Upper lobe of right lung (tissue), 1 donor: ENCODE results near the gene NINJ2. TPM values are rescaled to one million over a fixed set of nuclear protein-coding genes. Genes with fewer than 3 reads are reported as not detected.

Experiments
- ATAC-seq: fragments of 200-7000 bp; cut with Tn5 transposase; one replicate; pipeline ENCODE4 v1.9.1; 2020; ENCODE audit warnings: mild to moderate bottlenecking, moderate library complexity
- DNase-seq: peaks from one replicate; pipeline ENCODE4 v3.0.0-alpha.2; 2020
- H3K27ac ChIP-seq: fragments of 200-600 bp; one replicate; pipeline ENCODE4 v1.8.0; 2022
- H3K27me3 ChIP-seq: fragments of 200-600 bp; one replicate; pipeline ENCODE4 v1.8.0; 2022; ENCODE audit warnings: mild to moderate bottlenecking
- H3K36me3 ChIP-seq: fragments of 200-600 bp; one replicate; pipeline ENCODE4 v1.8.0; 2022
- H3K4me1 ChIP-seq: fragments of 200-600 bp; one replicate; pipeline ENCODE4 v1.8.0; 2022
- H3K4me3 ChIP-seq: fragments of 200-600 bp; one replicate; pipeline ENCODE4 v1.8.0; 2022; ENCODE audit warnings: mild to moderate bottlenecking
- H3K9me3 ChIP-seq: fragments of 200-600 bp; one replicate; pipeline ENCODE4 v1.8.0; 2022
- intact Hi-C: fragments of 100-400 bp; cut with DNase I; formaldehyde crosslinking; loops from one replicate; pipeline ENCODE4 v1.11.0; 2022
- total RNA-seq: library from RNA; stranded (reverse); fragmentation: NEBNext Ultra II Directional; extraction: Animal tissue kit (Norgen Biotek cat#: 25700); gene quantifications from one replicate; pipeline ENCODE4 v1.2.1, GENCODE V29; 2021
- TF ChIP-seq, protein P1 (sequence below): fragments of 200-600 bp; IDR thresholded peaks from one replicate; pipeline ENCODE4 v1.8.0; 2022; ENCODE audit warnings: antibody characterized with exemption
- donor health status: DM: no; HTN: yes; CAD: no; lungs with severe emphysema.

NINJ2 gene
- total RNA-seq, 1 donor from 2014 or later = 23.4 TPM

DNA sequence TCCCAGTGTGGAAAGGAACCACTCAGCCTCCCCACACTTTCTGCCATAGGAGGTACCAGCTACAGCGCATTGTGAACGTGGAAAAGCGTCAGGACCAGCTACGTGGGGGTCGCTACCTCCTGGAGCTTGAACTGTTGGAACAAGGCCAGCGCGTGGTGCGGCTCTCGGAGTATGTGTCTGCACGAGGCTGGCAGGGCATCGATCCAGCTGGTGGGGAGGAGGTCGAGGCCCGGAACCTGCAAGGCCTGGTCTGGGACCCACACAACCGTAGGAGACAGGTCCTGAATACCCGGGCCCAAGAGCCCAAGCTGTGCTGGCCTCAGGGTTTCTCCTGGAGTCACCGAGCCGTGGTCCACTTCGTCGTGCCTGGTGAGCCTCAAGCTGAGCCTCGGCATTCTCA lies 106.7 kb downstream of the NINJ2 start:
- intact Hi-C loops = no loop called here
- ATAC-seq = no peak
- no peak for DNase-seq
- no peaks in the 10 kb centered on the region for H3K4me1 ChIP-seq
- no peaks in the 10 kb centered on the region for H3K36me3 ChIP-seq
- H3K9me3 ChIP-seq = no peaks in the 10 kb centered on the region
- no peaks in the 10 kb centered on the region for H3K27me3 ChIP-seq
- no peak overlapping the region for H3K4me3 ChIP-seq
- TF ChIP-seq, protein P1, sequence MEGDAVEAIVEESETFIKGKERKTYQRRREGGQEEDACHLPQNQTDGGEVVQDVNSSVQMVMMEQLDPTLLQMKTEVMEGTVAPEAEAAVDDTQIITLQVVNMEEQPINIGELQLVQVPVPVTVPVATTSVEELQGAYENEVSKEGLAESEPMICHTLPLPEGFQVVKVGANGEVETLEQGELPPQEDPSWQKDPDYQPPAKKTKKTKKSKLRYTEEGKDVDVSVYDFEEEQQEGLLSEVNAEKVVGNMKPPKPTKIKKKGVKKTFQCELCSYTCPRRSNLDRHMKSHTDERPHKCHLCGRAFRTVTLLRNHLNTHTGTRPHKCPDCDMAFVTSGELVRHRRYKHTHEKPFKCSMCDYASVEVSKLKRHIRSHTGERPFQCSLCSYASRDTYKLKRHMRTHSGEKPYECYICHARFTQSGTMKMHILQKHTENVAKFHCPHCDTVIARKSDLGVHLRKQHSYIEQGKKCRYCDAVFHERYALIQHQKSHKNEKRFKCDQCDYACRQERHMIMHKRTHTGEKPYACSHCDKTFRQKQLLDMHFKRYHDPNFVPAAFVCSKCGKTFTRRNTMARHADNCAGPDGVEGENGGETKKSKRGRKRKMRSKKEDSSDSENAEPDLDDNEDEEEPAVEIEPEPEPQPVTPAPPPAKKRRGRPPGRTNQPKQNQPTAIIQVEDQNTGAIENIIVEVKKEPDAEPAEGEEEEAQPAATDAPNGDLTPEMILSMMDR = no peak
- H3K27ac ChIP-seq = no peak overlapping the region

DNA sequence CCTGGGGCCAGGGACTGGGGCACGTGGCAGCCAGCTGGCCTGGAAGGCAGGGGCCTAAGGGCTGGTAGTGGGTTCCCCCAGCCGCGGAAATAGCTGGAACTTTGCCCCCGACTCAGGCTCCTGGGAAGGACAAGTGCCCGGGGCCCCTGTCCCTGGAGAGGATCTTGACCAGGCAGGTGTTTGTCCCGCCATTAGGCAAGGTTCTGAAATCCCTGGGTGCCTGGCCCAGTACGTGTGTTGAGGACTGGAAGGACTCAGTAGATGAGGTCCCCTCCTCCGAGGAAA lies 109.3 kb downstream of the NINJ2 start:
- no peaks in the 10 kb centered on the region for H3K9me3 ChIP-seq
- H3K36me3 ChIP-seq = no peaks in the 10 kb centered on the region
- no peak overlapping the region for H3K4me3 ChIP-seq
- intact Hi-C loops = no loop called here
- DNase-seq (no peak), ATAC-seq (no peak)
- TF ChIP-seq, protein P1 = no peak
- no peaks in the 10 kb centered on the region for H3K4me1 ChIP-seq
- no peaks in the 10 kb centered on the region for H3K27me3 ChIP-seq
- no peak overlapping the region for H3K27ac ChIP-seq

DNA sequence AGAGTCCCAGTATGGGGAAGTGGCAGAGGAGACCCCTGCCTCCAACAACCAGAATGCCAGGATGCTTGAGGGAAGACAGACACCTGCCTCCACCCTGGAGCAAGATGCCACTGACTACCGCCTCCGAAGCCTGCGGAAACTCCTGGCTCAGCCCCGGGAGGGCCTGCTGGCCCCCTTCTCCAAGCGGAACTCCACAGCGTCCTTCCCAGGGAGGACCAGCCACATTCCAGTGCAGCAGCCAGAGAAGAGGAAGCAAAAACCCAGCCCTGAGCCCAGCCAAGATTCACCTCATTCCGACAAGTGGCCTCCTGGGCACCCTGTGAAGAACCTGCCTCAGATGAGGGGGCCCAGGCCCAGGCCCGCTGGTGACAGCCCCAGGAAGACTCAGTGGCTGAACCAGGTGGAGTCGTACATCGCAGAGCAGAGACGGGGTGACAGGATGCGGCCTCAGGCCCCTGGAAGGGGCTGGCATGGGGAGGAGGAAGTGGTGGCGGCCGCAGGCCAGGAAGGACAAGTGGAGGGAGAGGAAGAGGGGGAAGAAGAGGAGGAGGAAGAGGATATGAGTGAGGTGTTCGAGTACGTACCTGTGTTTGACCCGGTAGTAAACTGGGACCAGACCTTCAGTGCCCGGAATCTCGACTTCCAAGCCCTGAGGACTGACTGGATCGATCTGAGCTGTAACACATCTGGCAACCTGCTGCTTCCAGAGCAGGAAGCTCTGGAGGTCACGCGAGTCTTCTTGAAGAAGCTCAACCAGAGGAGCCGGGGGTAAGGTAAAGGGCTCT lies 109.8 kb downstream of the NINJ2 start:
- H3K4me3 ChIP-seq = peak overlapping the region; percentile 8
- DNase-seq (no peak), ATAC-seq (peak; percentile 51)
- intact Hi-C loops = no loop called here
- H3K9me3 ChIP-seq = no peaks in the 10 kb centered on the region
- H3K36me3 ChIP-seq = no peaks in the 10 kb centered on the region
- H3K27ac ChIP-seq = no peak overlapping the region
- H3K4me1 ChIP-seq = no peaks in the 10 kb centered on the region
- TF ChIP-seq, protein P1 = no peak
- H3K27me3 ChIP-seq = no peaks in the 10 kb centered on the region

DNA sequence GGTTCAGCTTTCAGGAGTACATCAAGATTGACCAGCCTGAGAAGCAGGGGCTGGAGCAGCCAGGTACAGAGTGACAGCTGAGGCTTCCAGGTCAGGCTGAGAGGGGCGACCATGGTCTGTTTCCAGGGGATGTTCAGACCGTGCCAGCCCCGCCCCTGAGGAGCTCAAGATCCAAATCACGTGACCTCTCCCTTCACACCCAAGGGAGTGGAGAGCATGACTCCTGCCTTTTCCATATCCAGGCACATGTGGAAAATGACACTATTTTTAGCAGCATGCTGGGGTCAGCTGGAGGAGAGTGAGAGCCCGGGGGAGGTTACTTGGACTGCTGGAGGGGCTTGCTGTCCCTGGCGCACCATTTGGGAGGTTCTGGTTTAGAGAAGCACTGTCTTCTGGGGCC lies 110.8 kb downstream of the NINJ2 start:
- Histone ChIP-seq H3K27ac (no peak overlapping the region), H3K27me3 (no peaks in the 10 kb centered on the region), H3K4me3 (no peak overlapping the region), H3K4me1 (no peaks in the 10 kb centered on the region), H3K36me3 (no peaks in the 10 kb centered on the region), H3K9me3 (no peaks in the 10 kb centered on the region)
- intact Hi-C loops = no loop called here
- TF ChIP-seq, protein P1 = no peak
- ATAC-seq (no peak), DNase-seq (no peak)

DNA sequence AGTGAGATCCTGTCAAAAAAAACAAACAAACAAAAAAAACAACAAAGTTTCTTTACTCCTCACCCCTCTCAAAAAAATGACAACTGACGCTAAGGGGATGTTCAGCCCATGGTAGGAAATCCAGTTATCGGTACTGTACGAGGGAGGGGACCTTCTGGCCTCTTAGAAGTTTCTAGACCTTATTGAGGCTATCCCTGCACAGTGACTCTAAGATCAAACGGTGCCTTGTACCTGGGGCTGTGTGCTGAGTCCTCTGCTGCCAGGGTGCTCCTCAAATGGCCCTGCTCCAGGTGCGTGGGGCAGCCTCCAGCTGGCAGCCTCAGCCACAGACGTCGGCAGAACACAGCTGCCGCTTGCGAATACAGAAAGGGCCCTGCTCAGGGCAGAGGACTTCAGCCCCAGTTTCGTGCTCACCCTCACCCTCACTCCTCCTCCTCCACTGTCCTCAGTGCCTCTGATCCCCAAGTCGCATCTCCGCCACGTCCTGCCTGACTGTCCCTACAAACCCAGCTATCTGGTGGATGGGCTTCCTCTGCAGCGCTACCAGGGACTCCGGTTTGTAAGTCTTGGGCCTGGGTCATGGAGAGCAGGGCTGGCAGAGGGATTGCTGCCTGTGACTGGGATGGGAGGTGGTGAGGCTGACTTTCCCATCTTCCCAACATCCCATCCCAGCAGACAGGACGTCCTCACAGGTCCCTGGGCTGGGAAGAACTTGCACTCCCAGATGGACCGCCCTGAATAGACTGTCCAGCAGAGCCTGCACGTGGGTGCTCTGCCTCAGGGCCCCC lies 112.6 kb downstream of the NINJ2 start:
- Histone ChIP-seq H3K4me1 (no peaks in the 10 kb centered on the region), H3K27me3 (no peaks in the 10 kb centered on the region), H3K4me3 (no peak overlapping the region), H3K27ac (no peak overlapping the region), H3K36me3 (no peaks in the 10 kb centered on the region), H3K9me3 (no peaks in the 10 kb centered on the region)
- TF ChIP-seq, protein P1 = no peak
- intact Hi-C loops = no loop called here
- no peak for DNase-seq
- no peak for ATAC-seq
